Measurements from ENCODE around the gene SORT1. TPM values are rescaled to one million over a fixed set of nuclear protein-coding genes. Genes with fewer than 3 reads are reported as not detected.

Gene SORT1
- total RNA-seq = 4.9 and 5.6 TPM in 2 replicates

GRCh38 chr1:109397581-109398342 is at the start of gene SORT1:
Gene SORT1, minus strand, starts transcription at chr1:109397918. Its CDS starts 26 bp downstream, at chr1:109397892.

GRCh38 chr1:109426281-109427170 is 28.8 kb upstream of the SORT1 start, which contains the start of gene PSMA5:
Gene PSMA5, minus strand, starts transcription at chr1:109426448. Its CDS starts 118 bp downstream, at chr1:109426330.

GRCh38 chr1:109306832-109307273 is 90.9 kb downstream of the SORT1 start, which contains the start of gene MYBPHL:
Gene MYBPHL, minus strand, starts transcription at chr1:109307011. Its CDS starts 20 bp downstream, at chr1:109306991.

DNA sequence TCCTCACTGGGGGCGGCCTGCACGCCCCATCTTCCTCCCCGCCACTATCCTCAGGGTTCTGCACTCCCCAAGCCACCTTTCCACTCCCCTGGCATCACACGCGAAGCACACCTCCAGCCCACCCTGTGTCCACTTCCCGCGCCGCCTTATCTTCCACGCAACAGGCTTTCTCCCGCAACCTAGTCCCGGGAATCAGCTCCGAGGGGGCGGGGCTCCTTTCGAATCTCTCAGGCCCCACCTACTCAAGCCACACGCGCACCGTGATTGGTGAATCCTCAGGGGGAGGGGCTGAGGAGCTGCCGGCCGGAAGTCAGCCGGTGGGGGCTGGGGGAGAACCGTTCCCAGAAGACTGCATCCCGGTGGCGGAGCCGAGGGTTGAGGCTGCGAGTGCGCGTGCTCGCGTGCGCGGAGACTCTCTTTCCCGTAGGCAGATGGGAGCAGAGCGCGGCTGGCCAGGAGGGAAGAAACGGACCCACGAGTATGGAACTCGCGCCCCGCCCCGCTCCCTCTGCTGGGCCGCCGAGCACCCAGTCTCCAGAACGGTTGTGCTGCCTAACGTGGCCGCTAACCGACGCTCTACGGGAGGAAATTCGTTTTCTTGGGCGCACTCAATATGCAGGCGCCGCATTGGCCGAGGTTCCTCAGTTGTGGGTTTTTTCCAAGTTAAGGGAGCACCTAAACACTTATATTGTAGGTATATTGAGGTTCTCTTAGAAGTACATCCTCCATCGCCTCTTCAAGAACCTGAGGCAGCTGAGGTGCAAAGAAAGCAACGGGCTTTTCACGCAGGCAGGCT is 114.6 kb downstream of the SORT1 start, which contains the start of gene PSRC1:
PSRC1 (minus strand) TSS at position 194 of the 796 bp plus-strand sequence.

Other genes with a start within 250 kb of the SORT1 start
- 220 and 297 TPM in 2 replicates for gene SARS1, start 184.0 kb downstream of the SORT1 start, total RNA-seq
- 0.43 and 1.2 TPM in 2 replicates for gene CELSR2, start 148.4 kb downstream of the SORT1 start, total RNA-seq
- gene PSRC1, start 114.8 kb downstream of the SORT1 start, total RNA-seq = 5.3 and 9.9 TPM in 2 replicates
- not detected in 2 replicates for gene MYBPHL, start 90.9 kb downstream of the SORT1 start, total RNA-seq
- 28.9 and 32.3 TPM in 2 replicates for gene PSMA5, start 28.5 kb upstream of the SORT1 start, total RNA-seq
- gene SYPL2, start 68.6 kb upstream of the SORT1 start, total RNA-seq = 0.23 and 1.4 TPM in 2 replicates
- gene ATXN7L2, start 86.0 kb upstream of the SORT1 start, total RNA-seq = 5.8 and 6.2 TPM in 2 replicates
- 6.0 and 7.4 TPM in 2 replicates for gene CYB561D1, start 96.2 kb upstream of the SORT1 start, total RNA-seq
- 0.12 and 1.4 TPM in 2 replicates for gene AMIGO1, start 111.8 kb upstream of the SORT1 start, total RNA-seq
- not detected in 2 replicates for gene GPR61, start 142.0 kb upstream of the SORT1 start, total RNA-seq
- 7.5 TPM in 2 replicates for gene GNAI3, start 150.7 kb upstream of the SORT1 start, total RNA-seq
- gene GNAT2, start 221.7 kb upstream of the SORT1 start, total RNA-seq = 0.17 TPM in 1 of 2 replicates, not detected in the other
- 47.5 and 50.8 TPM in 2 replicates for gene AMPD2, start 221.9 kb upstream of the SORT1 start, total RNA-seq